GM18909 (cell line): ENCODE results near the gene CTTNBP2.

Experiments used
- ATAC-seq: cut with Tn5 transposase; IDR thresholded peaks from one replicate; pipeline ENCODE4 v1.9.1; 2021; ENCODE audit warnings: mild to moderate bottlenecking; ENCODE audit not compliant: unreplicated experiment, poor library complexity

Gene CTTNBP2

DNA sequence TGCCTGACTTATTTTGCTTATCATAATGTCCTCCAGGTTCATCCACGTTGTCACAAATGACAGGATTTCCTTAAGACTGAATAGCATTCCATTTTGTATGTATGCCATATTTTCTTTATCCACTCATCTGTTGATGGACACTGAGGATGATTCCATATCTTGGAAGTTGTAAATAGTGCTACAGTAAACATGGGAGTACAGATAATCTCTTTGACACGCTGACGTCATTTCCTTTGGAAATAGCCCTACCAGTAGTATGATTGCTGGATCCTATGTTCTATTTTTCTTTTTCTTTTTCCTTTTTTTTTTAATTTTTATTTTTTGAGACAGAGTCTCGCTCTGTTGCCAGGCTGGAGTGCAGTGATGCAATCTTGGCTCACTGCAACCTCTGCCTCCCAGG is 167.6 kb downstream of the CTTNBP2 start:
- ATAC-seq: no peak

GRCh38 chr7:117704063-117704462 is 169.2 kb downstream of the CTTNBP2 start:
- no peak for ATAC-seq

DNA sequence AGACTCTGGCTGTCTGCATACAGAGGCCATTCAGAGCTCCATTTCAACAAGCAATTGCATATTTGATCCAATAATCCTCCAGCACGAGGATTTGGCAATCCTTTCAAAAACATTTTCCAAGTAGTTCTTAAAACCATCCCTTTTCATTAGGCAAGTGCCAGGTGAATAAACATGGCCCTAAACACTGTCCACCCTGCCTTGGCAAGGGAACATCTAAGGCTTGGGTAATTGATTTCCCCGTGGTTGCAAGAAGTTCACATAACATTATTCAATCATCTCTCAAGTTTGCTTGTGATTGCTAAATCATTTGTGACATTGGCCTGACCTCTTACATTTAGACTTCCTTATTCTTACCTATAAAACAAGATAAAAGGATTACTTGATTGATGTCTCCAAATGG is 175.2 kb downstream of the CTTNBP2 start:
- no peak for ATAC-seq

- no peak for ATAC-seq
These were observed 180.9 kb downstream of the CTTNBP2 start for GRCh38 chr7:117692338-117692737.

DNA sequence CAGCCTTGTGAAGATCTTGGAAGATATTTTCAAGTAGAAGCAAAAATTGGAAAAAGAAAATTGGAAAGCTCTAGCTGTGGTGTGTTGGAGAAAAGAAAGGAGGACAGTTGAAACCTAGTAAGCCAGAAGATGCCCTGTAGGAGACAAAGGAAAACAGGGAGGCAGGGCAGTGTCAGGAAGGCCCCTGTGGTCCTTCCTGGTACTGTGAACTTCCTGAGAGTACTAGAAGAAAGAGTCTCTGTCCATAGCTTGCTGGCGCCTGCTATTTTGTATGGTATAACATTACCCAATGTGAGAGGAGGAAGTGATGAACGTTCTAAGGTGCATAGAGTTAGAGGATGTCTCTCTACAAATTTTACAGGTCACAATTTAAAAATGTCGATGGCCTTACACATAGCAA is 183.1 kb downstream of the CTTNBP2 start:
- ATAC-seq: no peak

GRCh38 chr7:117689406-117689805 is 183.8 kb downstream of the CTTNBP2 start:
- ATAC-seq: no peak

GRCh38 chr7:117688126-117688525 is 185.1 kb downstream of the CTTNBP2 start:
- ATAC-seq: no peak

GRCh38 chr7:117686311-117686935 is 186.8 kb downstream of the CTTNBP2 start:
- ATAC-seq: no peak

DNA sequence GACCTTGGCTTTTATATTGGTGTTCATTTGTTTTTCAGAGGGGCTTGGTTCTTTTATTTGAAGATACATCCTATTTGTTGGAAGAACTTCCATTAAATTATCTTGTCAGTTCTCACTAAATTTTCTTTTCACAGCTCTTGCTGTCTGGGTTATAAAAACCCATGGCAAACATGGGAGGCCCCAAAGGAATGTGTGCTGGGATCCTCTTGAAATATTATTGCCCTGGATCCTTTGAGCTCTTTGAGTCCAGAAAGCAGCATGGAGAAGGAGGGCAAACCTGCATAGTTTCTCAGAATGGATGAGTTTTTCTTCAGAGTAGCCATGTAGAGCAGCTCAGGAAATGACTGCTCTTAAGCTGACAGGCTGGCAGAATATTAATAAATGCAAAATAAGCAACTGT is 187.4 kb downstream of the CTTNBP2 start:
- no peak for ATAC-seq

- no peak for ATAC-seq
These were observed 189.6 kb downstream of the CTTNBP2 start for GRCh38 chr7:117683430-117684175.

DNA sequence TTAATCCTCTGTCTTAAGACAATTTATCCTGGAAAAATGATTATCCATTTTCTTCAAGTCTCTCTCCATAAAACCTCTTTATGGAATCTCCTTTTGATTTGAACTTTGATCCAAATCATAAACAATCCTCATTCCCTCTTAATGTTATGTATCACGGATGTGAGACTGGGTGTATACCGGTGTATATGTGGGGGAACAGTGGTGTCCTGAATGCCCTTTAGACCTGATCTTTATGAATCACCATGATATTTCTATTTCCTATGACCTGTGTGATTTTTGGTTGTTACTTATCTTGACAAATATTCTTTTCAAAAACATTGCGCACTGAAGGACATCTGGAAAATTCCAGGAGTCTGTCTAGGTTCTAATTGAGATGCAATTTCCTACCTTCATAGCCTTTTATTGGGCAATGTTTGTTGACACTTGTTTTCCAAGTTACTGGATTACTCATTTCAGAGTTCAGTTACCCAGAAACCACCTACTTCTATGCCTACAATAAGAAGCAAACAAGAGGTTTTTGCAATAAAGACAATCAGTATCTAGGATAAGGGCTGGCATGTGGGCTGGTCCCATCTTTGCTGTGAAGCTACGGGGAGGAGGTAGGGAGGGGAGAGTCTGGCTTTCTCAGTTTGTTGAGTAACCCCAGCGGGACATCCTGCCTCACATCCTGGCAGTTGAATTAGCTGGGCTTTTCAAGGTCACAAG is 190.4 kb downstream of the CTTNBP2 start:
- ATAC-seq: no peak

- no peak for ATAC-seq
These were observed 194.1 kb downstream of the CTTNBP2 start for GRCh38 chr7:117679120-117679519.

- no peak for ATAC-seq
These were observed 197.5 kb downstream of the CTTNBP2 start for GRCh38 chr7:117675497-117676435.

DNA sequence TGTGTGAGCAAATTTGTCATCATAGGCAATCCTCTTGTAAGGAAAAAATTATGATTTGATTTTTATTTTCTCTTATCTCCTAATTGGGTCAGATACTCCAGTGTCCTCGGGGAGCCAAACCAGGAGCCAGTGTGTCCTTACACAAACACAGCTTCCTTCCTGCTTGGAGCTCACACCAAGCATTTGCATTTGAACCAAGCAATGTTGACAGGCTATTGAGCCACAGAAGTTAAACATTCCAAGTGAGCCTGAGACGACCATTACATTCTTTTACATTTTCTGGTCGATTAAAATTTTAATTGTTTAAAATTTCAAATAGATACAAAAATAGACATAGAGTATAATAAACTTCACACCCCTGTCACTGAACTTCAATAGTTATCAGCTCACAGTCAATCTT is 198.6 kb downstream of the CTTNBP2 start:
- no peak for ATAC-seq

GRCh38 chr7:117673839-117674238 is 199.4 kb downstream of the CTTNBP2 start:
- ATAC-seq: peak; percentile 62

DNA sequence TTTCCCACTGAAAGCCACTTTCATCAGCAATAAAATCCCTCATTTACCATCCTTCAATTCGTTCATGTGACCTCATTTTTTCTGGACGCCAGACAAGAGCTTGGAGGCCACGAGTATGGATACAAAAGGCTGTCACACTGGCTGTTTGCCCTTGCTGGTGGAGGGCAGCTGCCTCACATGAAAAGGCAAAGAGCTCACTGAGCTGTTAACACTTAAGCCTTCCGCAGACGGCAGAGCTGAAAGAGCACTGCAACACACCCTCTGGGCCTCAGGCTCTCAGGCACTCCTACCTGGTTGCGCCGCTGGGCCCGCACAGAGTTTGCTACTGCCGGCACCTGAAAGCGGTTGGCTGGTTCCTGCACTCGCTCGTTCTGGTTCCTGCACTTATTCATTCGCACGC is 199.9 kb downstream of the CTTNBP2 start:
- ATAC-seq: peak; percentile 18

DNA sequence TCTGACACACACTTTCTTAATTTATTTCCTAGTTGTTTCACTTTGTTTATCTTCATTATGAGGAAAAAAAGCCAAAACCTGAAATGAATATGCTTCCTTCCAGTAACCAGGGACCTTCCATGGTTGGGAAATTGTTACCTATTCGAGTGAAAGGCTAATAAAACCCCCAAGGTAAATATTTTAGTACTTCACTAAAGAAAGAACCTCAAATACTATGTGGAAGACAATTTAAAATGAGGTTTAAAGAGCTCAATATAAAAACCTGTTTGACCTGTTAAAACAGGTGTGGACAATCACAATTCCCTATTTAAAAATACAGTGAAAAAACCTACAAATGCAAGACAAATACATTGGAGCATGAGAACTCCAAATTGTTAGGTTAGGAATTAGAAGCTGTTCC is 200.8 kb downstream of the CTTNBP2 start:
- no peak for ATAC-seq

DNA sequence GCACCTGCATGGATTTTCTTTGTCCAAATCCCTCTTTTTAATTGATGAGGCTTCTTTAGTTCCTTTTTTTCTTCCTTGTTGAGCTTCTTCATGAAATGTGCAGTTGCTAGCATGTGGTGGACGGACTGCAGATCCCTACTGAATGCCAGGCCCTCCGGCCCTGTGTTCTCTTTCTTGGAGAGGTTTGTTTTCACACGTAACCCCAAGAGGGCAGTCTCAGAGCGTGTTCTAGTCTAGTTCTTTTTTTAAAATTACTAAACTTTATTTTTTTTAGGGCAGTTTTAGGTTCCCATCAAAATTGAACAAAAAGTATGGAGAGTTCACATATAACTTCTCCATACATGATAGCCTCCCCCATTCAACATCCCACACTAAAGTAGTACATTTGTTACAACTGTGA is 203.4 kb downstream of the CTTNBP2 start:
- ATAC-seq: no peak

- no peak for ATAC-seq
These were observed 205.8 kb downstream of the CTTNBP2 start for GRCh38 chr7:117667456-117667855.

- no peak for ATAC-seq
These were observed 206.6 kb downstream of the CTTNBP2 start for GRCh38 chr7:117666689-117667088.
